OCI-LY1 (cell line): ENCODE results near the gene KCNC4.

Experiments used
- CTCF ChIP-seq: fragments of 200-600 bp; sonication (generic), shearing (Covaris generic); IDR thresholded peaks from 2 replicates; pipeline ENCODE4 v1.5.1; 2017; ENCODE audit warnings: mild to moderate bottlenecking, antibody characterized with exemption, low read length, moderate library complexity, mixed read lengths
- EZH2 ChIP-seq: fragments of 200-600 bp; sonication (generic), shearing (Covaris generic); IDR thresholded peaks from 2 replicates; pipeline ENCODE4 v1.8.0; 2017; ENCODE audit warnings: borderline replicate concordance, mixed run types, mild to moderate bottlenecking, antibody characterized with exemption, low read length, moderate library complexity, mixed read lengths

GRCh38 chr1:110227774-110228173 lies 17.7 kb downstream of the KCNC4 start:
- TF ChIP-seq EZH2: no peak
- no peak for TF ChIP-seq CTCF
